Astrocyte of the cerebellum (primary cell): ENCODE measurements around the gene TXNDC17.
"Not testable (repeated sequence)": the region's sequence is repeated elsewhere in the genome, so short reads cannot be mapped to it uniquely, and the experiment has no call there.

ENCODE experiments used
- DNase-seq: peaks from one replicate; pipeline ENCODE4 v3.0.0-alpha.2; 2011; ENCODE audit warnings: low read depth
- H3K4me3 ChIP-seq: 2 replicates; pipeline ENCODE4 v1.5.1; 2011; ENCODE audit warnings: mild to moderate bottlenecking, low read depth, low read length, moderate library complexity
- CTCF ChIP-seq: IDR thresholded peaks from 2 replicates; pipeline ENCODE4 v1.5.1; 2012; ENCODE audit warnings: low read length, low read depth, moderate library complexity, mild to moderate bottlenecking; ENCODE audit errors: missing control alignments
- in situ Hi-C: cut with HindIII; loops from 2 replicates; pipeline ENCODE4 v1.10.0; 2017; ENCODE audit warnings: low sequenced_read_pairs

TXNDC17 gene

GRCh38 chr17:6640536-6641246 is at the start of gene TXNDC17, which contains the start of gene KIAA0753:
TSS of gene TXNDC17 (plus strand) at chr17:6641060. CDS start at chr17:6641083, 23 bp downstream.
TSS of gene KIAA0753 (minus strand) at chr17:6640711. CDS start at chr17:6635103, 5,608 bp downstream.
- peak within 1 kb of the TSS; percentile 91 for H3K4me3 ChIP-seq
- in situ Hi-C loops, result no loop called here
- TF ChIP-seq CTCF, result peak; percentile 5
- peak; percentile 62 for DNase-seq

- in situ Hi-C loops, result no loop called here
- H3K4me3 ChIP-seq, result no peak overlapping the region
- TF ChIP-seq CTCF, result no peak
- DNase-seq, result peak; percentile 41
These were observed 49.2 kb upstream of the TXNDC17 start for GRCh38 chr17:6591599-6592158.

- H3K4me3 ChIP-seq, result no peak overlapping the region
- DNase-seq, result peak; percentile 6
- in situ Hi-C loops, result no loop called here
These were observed 48.7 kb upstream of the TXNDC17 start for GRCh38 chr17:6592173-6592572.

GRCh38 chr17:6593371-6593770 is 47.5 kb upstream of the TXNDC17 start:
- in situ Hi-C loops, H3K4me3 ChIP-seq, DNase-seq: not testable (repeated sequence)

More at GRCh38 chr17:6592173-6592572, 48.7 kb upstream of the TXNDC17 start:
- no peak for TF ChIP-seq CTCF

- no peak overlapping the region for H3K4me3 ChIP-seq
- in situ Hi-C loops, result no loop called here
- DNase-seq, result no peak
- no peak for TF ChIP-seq CTCF
These were observed 44.8 kb upstream of the TXNDC17 start for GRCh38 chr17:6596081-6596480.

- in situ Hi-C loops, result no loop called here
- DNase-seq, result no peak
- H3K4me3 ChIP-seq, result no peak overlapping the region
- TF ChIP-seq CTCF, result no peak
These were observed 44.3 kb upstream of the TXNDC17 start for GRCh38 chr17:6596511-6596910.

- no peak for TF ChIP-seq CTCF
- no peak overlapping the region for H3K4me3 ChIP-seq
- no peak for DNase-seq
- in situ Hi-C loops, result no loop called here
These were observed 43.9 kb upstream of the TXNDC17 start for GRCh38 chr17:6596941-6597340.
